PC-3 (cell line): ENCODE results near the gene HLA-A. TPM values are rescaled to one million over a fixed set of nuclear protein-coding genes. Genes with fewer than 3 reads are reported as not detected.

Experiments
- ATAC-seq: fragments of 200-7000 bp; cut with Tn5 transposase; 2 replicates; pipeline ENCODE4 v1.9.1; 2020; ENCODE audit warnings: mild to moderate bottlenecking, moderate library complexity
- BruUV-seq: library from RNA; stranded (reverse); fragments of 400-500 nt; replicated peaks from 2 replicates; lab custom pipeline; 2021; lab: Mats Ljungman, UMichigan
- CTCF ChIA-PET: fragments of 300-600 bp; sonication (Branson Sonifier 250); formaldehyde crosslinking; loops from one replicate; lab custom pipeline; 2022; ENCODE audit warnings: antibody characterized with exemption; lab: Charles Lee
- POLR2A ChIA-PET: fragments of 300-600 bp; sonication (Branson Sonifier 250); formaldehyde crosslinking; loops from one replicate; lab custom pipeline; 2022; ENCODE audit warnings: antibody characterized with exemption; ENCODE audit not compliant: unreplicated experiment; lab: Charles Lee
- DNase-seq: peaks from one replicate; pipeline ENCODE4 v3.0.0-alpha.2; 2015
- H2AFZ ChIP-seq: fragments of 300-600 bp; sonication (generic); 2 replicates; pipeline ENCODE4 v1.6.0; 2016; ENCODE audit warnings: antibody characterized with exemption, low read length
- H3F3A ChIP-seq: fragments of 300-600 bp; sonication (generic); one replicate; pipeline ENCODE4 v1.6.0; 2017; ENCODE audit warnings: antibody characterized with exemption, low read length, control low read depth, mild to moderate bottlenecking; ENCODE audit not compliant: unreplicated experiment
- H3K27ac ChIP-seq: fragments of 300-600 bp; sonication (generic); 2 replicates; pipeline ENCODE4 v1.5.1; 2016; ENCODE audit warnings: mild to moderate bottlenecking, low read length
- H3K27me3 ChIP-seq: fragments of 300-600 bp; sonication (generic); 2 replicates; pipeline ENCODE4 v1.6.1; 2016; ENCODE audit warnings: low read length, mixed read lengths
- H3K36me3 ChIP-seq: fragments of 300-600 bp; sonication (generic); 2 replicates; pipeline ENCODE4 v1.6.1; 2016; ENCODE audit warnings: low read depth, mixed run types, low read length, mixed read lengths
- H3K4me1 ChIP-seq: fragments of 300-600 bp; sonication (generic); 2 replicates; pipeline ENCODE4 v1.5.1; 2016; ENCODE audit warnings: low read length; ENCODE audit not compliant: insufficient read depth
- H3K4me2 ChIP-seq: fragments of 300-600 bp; sonication (generic); 2 replicates; pipeline ENCODE4 v1.6.0; 2016; ENCODE audit warnings: low read length
- H3K4me3 ChIP-seq: fragments of 300-600 bp; sonication (generic); 2 replicates; pipeline ENCODE4 v1.5.1; 2016; ENCODE audit warnings: mild to moderate bottlenecking, low read length, mixed read lengths
- H3K79me2 ChIP-seq: fragments of 300-600 bp; sonication (generic); 2 replicates; pipeline ENCODE4 v1.6.1; 2017; ENCODE audit warnings: low read length, mixed read lengths
- H3K9ac ChIP-seq: fragments of 300-600 bp; sonication (generic); 2 replicates; pipeline ENCODE4 v1.6.0; 2016; ENCODE audit warnings: mild to moderate bottlenecking, low read length
- H3K9me2 ChIP-seq: fragments of 300-600 bp; sonication (generic); replicated peaks from 2 replicates; pipeline ENCODE4 v1.6.1; 2016; ENCODE audit warnings: mixed run types, low read length, mixed read lengths
- H3K9me3 ChIP-seq: fragments of 300-600 bp; sonication (generic); 2 replicates; pipeline ENCODE4 v1.6.1; 2016; ENCODE audit warnings: low read length, mixed read lengths
- H4K20me1 ChIP-seq: fragments of 300-600 bp; sonication (generic); 2 replicates; pipeline ENCODE4 v1.6.1; 2016; ENCODE audit warnings: low read length, mixed read lengths
- CTCF ChIP-seq: fragments of 300-600 bp; sonication (generic); conservative IDR thresholded peaks from 2 replicates; pipeline ENCODE4 v1.5.1; 2017; ENCODE audit warnings: antibody characterized with exemption, low read depth, mild to moderate bottlenecking, low read length
- EZH2 ChIP-seq: fragments of 300-600 bp; sonication (generic); IDR thresholded peaks from one replicate; pipeline ENCODE4 v1.6.1; 2017; ENCODE audit warnings: antibody characterized with exemption, mild to moderate bottlenecking, low read length; ENCODE audit not compliant: unreplicated experiment
- EZH2phosphoT487 ChIP-seq: fragments of 300-600 bp; sonication (generic); IDR thresholded peaks from 2 replicates; pipeline ENCODE4 v1.6.1; 2018; ENCODE audit warnings: mild to moderate bottlenecking, antibody characterized with exemption, low read length, borderline replicate concordance
- intact Hi-C: fragments of 100-400 bp; cut with micrococcal nuclease; formaldehyde crosslinking; loops from 2 replicates; pipeline ENCODE4 v1.9.0; 2023
- total RNA-seq: library from RNA; depleted of rRNA; stranded (reverse); fragments of >200 nt; gene quantifications from 2 replicates; pipeline ENCODE4 v1.2.3, GENCODE V29; 2014

HLA-A gene
- total RNA-seq, 1 experiment from 2014 or later = 426 TPM

GRCh38 chr6:29943053-29943966 lies 978 bp downstream of the HLA-A start:
- Histone ChIP-seq H3K36me3 (peaks cover 4% of the 10 kb centered on the region; the same call in 1 of the 2 replicates), H3K9me2 (no peaks in the 10 kb centered on the region), H3K79me2 (peaks cover 10% of the 10 kb centered on the region), H3K9ac (peak overlapping the region; percentile 76), H4K20me1 (no peaks in the 10 kb centered on the region), H3K4me3 (peak overlapping the region; percentile 87), H3K9me3 (no peaks in the 10 kb centered on the region), H3F3A (no peaks in the 10 kb centered on the region), H3K4me1 (0 out of 2 replicates have a peak, but pooled peaks cover 14% of the 10 kb centered on the region), H3K27ac (no peak overlapping the region), H2AFZ (no peak overlapping the region), H3K4me2 (peak overlapping the region; percentile 90), H3K27me3 (no peaks in the 10 kb centered on the region)
- ChIA-PET POLR2A (no interaction called here), CTCF (no interaction called here)
- intact Hi-C loops = loop anchor here (2.0 kb wide), 3 partner anchors 23 to 117 kb away; partner anchors contain the start of gene POLR1H
- no peak for TF ChIP-seq EZH2
- TF ChIP-seq CTCF = no peak
- TF ChIP-seq EZH2phosphoT487 = no peak
- ATAC-seq (peak; percentile 11), DNase-seq (no peak)
- no TSS peak for BruUV-seq

- Histone ChIP-seq H3K4me1 (0 out of 2 replicates have a peak, but pooled peaks cover 14% of the 10 kb centered on the region), H3K9me2 (no peaks in the 10 kb centered on the region), H4K20me1 (no peaks in the 10 kb centered on the region), H3K36me3 (peaks cover 4% of the 10 kb centered on the region; the same call in 1 of the 2 replicates), H3K27ac (no peak overlapping the region), H2AFZ (no peak overlapping the region), H3K79me2 (peaks cover 10% of the 10 kb centered on the region), H3K9ac (no peak overlapping the region), H3K4me3 (no peak overlapping the region), H3K4me2 (no peak overlapping the region), H3F3A (no peaks in the 10 kb centered on the region), H3K9me3 (no peaks in the 10 kb centered on the region), H3K27me3 (no peaks in the 10 kb centered on the region)
- no TSS peak for BruUV-seq
- ChIA-PET CTCF (no interaction called here), POLR2A (no interaction called here)
- TF ChIP-seq CTCF = no peak
- no peak for TF ChIP-seq EZH2phosphoT487
- ATAC-seq = no peak
- DNase-seq = no peak
- intact Hi-C loops = no loop called here
These were observed 3.0 kb downstream of the HLA-A start for GRCh38 chr6:29945281-29945820.
